Cardiac muscle cell (in vitro differentiated cells and primary cell): ENCODE results near the gene VSTM2B. TPM values are rescaled to one million over a fixed set of nuclear protein-coding genes. Genes with fewer than 3 reads are reported as not detected.
"Not testable (repeated sequence)": the region's sequence is repeated elsewhere in the genome, so short reads cannot be mapped to it uniquely, and the experiment has no call there.

Source experiments
- DNase-seq, 2 donors: peaks; one replicate each; pipeline versions ENCODE4 v3.0.0 to v3.0.0-alpha.2; 2010 to 2017; ENCODE audit warnings: low read depth in 1 of 2, low spot score in 1 of 2
- H3K27ac ChIP-seq: fragments of 200-600 bp; sonication (generic); 2 replicates; pipeline ENCODE4 v1.5.1; 2016
- H3K27me3 ChIP-seq: fragments of 200-600 bp; sonication (generic); 2 replicates; pipeline ENCODE4 v1.6.0; 2016; ENCODE audit warnings: control low read depth
- H3K36me3 ChIP-seq: fragments of 200-600 bp; sonication (generic); 2 replicates; pipeline ENCODE4 v1.5.1; 2016; ENCODE audit warnings: control low read depth
- H3K4me1 ChIP-seq: fragments of 200-600 bp; sonication (generic); 2 replicates; pipeline ENCODE4 v1.8.1; 2017; ENCODE audit warnings: low read depth, mild to moderate bottlenecking, mixed run types
- H3K4me3 ChIP-seq: fragments of 200-600 bp; sonication (generic); 2 replicates; pipeline ENCODE4 v1.5.1; 2016; ENCODE audit warnings: mild to moderate bottlenecking
- H3K9me3 ChIP-seq: fragments of 200-600 bp; sonication (generic); 2 replicates; pipeline ENCODE4 v1.5.1; 2017; ENCODE audit warnings: low read depth, mild to moderate bottlenecking, control low read depth
- CTCF ChIP-seq: IDR thresholded peaks from 2 replicates; pipeline ENCODE4 v1.5.1; 2012; ENCODE audit warnings: low read depth, mild to moderate bottlenecking, low read length
- polyA plus RNA-seq: library from polyadenylated mRNA; unstranded; fragments of >200 nt; fragmentation: Nextera tagmentation; extraction: Ambion mirVana; gene quantifications from 2 replicates; pipeline ENCODE4 v1.2.1, GENCODE V29; 2016
- total RNA-seq: library from RNA; depleted of rRNA; stranded (reverse); fragments of >200 nt; gene quantifications from 2 replicates; pipeline ENCODE4 v1.2.3, GENCODE V29; 2016

Gene VSTM2B
- total and polyA plus RNA-seq, 2 experiments from 2014 or later: 0.39 TPM; not detected in 1

GRCh38 chr19:29542327-29542726, 16.5 kb downstream of the VSTM2B start:
- no peak overlapping the region for H3K4me3 ChIP-seq
- peaks cover 3% of the 10 kb centered on the region for H3K27me3 ChIP-seq
- TF ChIP-seq CTCF: no peak
- no peaks in the 10 kb centered on the region for H3K36me3 ChIP-seq
- no peaks in the 10 kb centered on the region for H3K4me1 ChIP-seq
- DNase-seq: no peak
- H3K27ac ChIP-seq: no peak overlapping the region
- H3K9me3 ChIP-seq: no peaks in the 10 kb centered on the region

DNA sequence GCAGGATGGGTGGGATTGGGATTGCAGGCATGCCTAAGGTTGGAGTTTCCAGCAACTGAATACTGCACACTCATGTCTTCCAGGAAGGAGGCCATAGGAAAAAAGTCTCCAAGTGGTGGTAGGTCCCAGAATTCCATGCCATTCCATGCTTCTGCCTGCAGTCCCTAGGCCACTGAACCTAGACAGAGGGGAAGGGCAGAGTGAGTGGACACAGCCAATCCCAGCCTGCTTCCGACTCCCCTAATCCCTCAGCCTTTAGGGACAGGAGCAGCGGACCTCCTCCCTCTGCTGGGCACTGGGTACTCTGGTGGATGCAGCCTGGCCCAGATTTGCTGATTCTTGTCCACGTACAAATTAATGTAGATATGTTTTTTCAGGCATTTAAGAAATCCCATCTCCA, 17.0 kb downstream of the VSTM2B start:
- Histone ChIP-seq H3K9me3 (no peaks in the 10 kb centered on the region), H3K36me3 (no peaks in the 10 kb centered on the region), H3K4me1 (no peaks in the 10 kb centered on the region), H3K27me3 (peaks cover 2% of the 10 kb centered on the region), H3K4me3 (no peak overlapping the region), H3K27ac (no peak overlapping the region)
- no peak for DNase-seq
- no peak for TF ChIP-seq CTCF

DNA sequence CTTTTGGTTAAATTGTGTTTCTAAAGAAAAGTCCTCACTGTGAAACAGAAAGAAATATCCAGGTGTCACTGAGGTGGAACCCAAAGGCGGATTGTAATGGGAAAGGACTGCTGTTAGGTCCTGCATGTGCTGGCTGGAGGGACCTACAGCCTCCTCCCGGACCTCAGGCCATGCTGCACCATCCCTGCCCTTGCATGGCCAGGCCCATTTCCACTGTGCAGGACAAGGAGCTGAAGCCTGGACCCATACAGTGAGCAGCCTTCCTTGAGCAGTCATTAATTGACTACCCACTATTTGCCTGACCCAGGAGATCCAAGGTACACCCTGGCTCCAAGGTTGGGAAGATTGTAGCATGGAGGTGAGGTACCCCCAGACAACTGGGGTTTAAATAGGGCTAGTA, 17.6 kb downstream of the VSTM2B start:
- no peaks in the 10 kb centered on the region for H3K4me1 ChIP-seq
- no peaks in the 10 kb centered on the region for H3K36me3 ChIP-seq
- no peak overlapping the region for H3K4me3 ChIP-seq
- no peak for DNase-seq
- H3K27me3 ChIP-seq: no peaks in the 10 kb centered on the region
- H3K9me3 ChIP-seq: no peaks in the 10 kb centered on the region
- no peak for TF ChIP-seq CTCF
- no peak overlapping the region for H3K27ac ChIP-seq

DNA sequence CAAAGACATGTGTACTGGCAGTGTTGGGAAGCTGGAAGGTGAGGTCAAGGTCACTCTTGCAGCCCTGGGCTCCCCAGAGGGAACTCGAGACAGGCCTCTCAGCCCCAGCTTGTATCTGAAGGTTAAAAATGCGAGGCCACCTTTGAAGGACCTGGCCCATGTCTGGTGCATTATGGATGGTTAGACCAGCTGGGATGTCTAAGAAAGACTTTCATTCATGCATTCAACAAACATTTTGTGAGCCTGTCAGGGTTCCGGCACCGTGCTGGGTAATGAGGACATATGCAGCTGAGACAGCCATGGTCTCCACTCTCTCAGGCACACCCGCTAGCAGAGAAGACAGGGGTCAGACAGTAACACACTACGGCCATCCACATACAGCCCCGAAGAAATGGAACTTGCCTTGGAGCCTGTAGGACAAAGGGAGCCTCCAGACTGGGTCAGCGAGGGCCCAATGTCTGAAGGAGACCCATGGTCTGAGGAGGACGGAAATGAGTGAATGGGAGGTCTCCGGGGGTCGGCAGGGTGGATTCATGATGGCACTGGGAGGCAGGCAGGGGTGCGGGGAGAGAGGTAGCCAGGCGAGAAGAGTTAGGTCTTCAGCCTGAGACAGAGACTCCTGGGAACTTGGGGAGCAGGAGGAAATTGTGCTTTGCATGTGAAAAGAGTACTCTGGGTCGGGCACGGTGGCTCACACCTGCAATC, 19.0 kb downstream of the VSTM2B start:
- H3K9me3 ChIP-seq: no peaks in the 10 kb centered on the region
- H3K27ac ChIP-seq: no peak overlapping the region
- no peaks in the 10 kb centered on the region for H3K27me3 ChIP-seq
- DNase-seq: no peak
- H3K36me3 ChIP-seq: no peaks in the 10 kb centered on the region
- TF ChIP-seq CTCF: no peak
- H3K4me1 ChIP-seq: no peaks in the 10 kb centered on the region
- H3K4me3 ChIP-seq: no peak overlapping the region

- H3K9me3 ChIP-seq, H3K36me3 ChIP-seq, H3K4me1 ChIP-seq, DNase-seq, H3K27me3 ChIP-seq, H3K4me3 ChIP-seq, H3K27ac ChIP-seq: not testable (repeated sequence)
Observed at GRCh38 chr19:29545447-29545846, 19.7 kb downstream of the VSTM2B start.

DNA sequence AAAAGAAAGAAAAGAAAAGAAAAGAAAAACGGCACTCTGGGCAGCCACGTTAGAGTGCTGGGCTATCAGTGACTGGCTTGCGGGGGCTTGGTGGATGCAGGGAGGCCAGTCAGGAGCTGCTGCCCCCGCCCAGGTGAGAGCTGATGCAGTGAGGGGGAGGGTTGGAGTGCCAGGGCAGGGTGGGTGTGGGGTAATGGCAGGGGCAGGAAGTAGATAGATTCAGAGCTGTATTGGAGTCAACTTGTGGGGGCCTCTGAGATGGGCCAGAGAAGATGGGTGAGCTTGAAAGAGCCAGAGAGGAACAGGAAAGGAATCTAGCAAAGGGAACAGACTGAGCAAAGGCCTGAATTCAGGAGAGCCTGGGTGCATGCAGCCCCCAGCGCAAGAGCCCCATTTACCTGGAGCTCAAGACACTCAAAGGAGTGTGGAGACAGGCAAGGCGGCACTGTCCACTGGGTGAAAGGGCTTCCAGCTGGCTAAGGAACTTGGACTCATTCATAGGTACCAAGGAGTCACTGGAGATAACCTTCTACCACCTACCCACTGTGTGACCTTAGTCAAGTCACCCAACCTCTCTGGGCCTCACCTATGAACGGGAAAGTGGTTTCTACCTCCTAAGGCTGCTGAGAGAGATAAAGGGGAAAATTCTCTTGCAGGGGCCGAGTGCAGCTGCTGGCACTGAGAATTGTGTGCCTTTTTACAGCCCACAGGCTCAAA, 20.2 kb downstream of the VSTM2B start:
- TF ChIP-seq CTCF: no peak
- H3K4me1 ChIP-seq: no peaks in the 10 kb centered on the region
- no peaks in the 10 kb centered on the region for H3K9me3 ChIP-seq
- H3K27ac ChIP-seq: no peak overlapping the region
- DNase-seq: no peak
- H3K4me3 ChIP-seq: no peak overlapping the region
- H3K27me3 ChIP-seq: no peaks in the 10 kb centered on the region
- no peaks in the 10 kb centered on the region for H3K36me3 ChIP-seq
